ENCODE results near the gene ARID3B.

DNA sequence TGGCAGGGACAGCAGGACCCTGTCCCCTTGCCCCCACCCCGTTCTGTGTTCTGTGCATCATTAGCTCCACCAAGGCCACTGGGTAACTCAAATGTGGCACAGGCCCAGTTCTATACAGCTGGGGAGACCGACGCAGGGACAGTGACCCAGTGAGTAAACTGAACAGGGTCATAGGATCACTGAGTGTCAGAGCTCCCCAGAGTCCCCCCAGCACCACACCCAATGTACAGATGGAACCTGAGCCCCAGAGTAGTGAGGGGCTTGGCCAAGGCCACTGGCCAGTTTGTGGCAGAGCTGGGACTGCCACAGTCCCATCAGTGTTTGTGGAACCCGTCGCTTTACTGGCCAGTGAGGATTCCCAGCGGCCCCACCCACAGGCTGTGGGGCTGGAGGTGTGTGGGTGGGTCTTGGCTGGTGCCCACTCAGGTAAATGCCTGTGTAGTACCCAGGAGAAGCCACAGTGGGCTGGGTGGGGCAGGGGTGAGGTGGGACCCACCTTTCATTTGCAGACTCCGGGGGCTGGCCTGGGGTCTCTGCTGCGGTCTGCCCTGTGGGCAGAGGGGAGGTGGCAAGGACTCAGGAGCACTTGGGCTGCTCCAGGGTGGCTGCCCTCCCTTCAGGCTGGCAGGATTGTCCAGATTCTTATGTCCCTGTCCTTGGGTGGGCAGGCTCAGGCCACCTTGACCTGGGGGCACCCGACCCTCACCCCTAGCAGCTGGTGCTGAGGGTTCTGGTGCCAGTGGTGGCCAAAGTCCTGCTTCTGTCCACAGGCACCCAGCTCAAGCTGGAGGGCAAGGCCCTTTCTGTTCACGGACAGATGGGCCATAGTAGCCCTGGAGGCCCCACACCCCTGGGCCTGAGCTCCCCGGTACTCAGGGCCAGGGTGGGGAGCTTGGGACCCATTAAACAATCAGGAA is 63.0 kb downstream of the ARID3B start:
- TF ChIP-seq POLR2A (IDR thresholded peaks at IDR 0.05; ENCODE audit: low read depth, low read length) = no peak
- TF ChIP-seq PAX5 (IDR thresholded peaks at IDR 0.05; ENCODE audit: insufficient read depth, low read length, severe bottlenecking) = no peak
- no peak for TF ChIP-seq SPI1 (IDR thresholded peaks at IDR 0.05; ENCODE audit: low read depth, low read length)
- TF ChIP-seq POLR2AphosphoS5 (IDR thresholded peaks at IDR 0.05; ENCODE audit: low read depth, low read length) = no peak
- TF ChIP-seq POU2F2 (IDR thresholded peaks at IDR 0.05; ENCODE audit: low read depth, low read length) = no peak
- no peak for TF ChIP-seq TAF1 (IDR thresholded peaks at IDR 0.05; ENCODE audit: low read depth, low read length)

Measured in GM12891 (cell line).